Fibroblast of lung (primary cell): ENCODE data around the gene DGLUCY.

Source experiments
- EZH2 ChIP-seq: IDR thresholded peaks from 2 replicates; pipeline ENCODE4 v1.5.1; 2012; ENCODE audit warnings: low read length, control low read depth, mild to moderate bottlenecking; ENCODE audit errors: missing control alignments
- TF ChIP-seq, protein P1 (sequence below), 2 donors: IDR thresholded peaks in 1 of 2; conservative IDR thresholded peaks in 1 of 2; 1 replicate in 1 of 2; 2 replicates in 1 of 2; pipeline ENCODE4 v1.5.1; 2011 to 2012; ENCODE audit warnings: low read length in 2 of 2, control low read depth in 1 of 2, inconsistent platforms in 1 of 2, low read depth in 1 of 2, mild to moderate bottlenecking in 1 of 2

DNA sequence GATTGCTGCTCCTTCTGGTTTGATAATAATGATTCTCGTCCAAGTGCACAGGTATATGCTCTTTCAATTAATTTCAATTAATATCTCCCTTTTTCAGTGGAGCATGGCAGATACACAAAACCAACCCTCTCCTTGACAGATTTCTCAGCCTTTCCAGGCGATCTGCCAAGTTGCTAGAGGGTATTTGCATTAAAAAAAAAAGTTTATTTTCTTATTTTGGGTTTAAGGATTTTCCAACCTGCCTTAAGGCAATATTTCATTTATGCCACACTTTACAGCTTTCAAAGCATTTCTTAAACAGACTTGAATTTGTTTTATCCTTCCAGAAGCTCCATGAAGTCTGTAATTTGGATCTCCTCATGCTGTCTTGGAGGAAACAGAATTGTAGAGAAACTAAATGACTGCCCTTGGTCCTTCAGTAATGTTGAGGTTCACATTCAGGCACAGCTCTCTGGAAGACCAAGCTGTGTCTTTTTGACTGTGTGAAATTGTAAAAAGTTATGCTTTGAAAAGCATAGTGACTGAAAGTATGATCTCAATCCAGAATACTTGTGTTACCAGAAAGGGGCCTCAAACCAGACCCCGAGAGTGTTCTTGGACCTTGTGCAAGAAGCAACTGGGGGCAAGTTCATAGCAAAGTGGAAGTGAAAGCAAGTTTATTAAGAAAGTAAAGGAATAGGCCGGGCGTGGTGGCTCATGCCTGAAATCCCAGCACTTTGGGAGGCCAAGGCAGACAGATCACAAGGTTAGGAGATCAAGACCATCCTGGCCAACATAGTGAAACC lies 2.3 kb downstream of the DGLUCY start:
- TF ChIP-seq, protein P1, sequence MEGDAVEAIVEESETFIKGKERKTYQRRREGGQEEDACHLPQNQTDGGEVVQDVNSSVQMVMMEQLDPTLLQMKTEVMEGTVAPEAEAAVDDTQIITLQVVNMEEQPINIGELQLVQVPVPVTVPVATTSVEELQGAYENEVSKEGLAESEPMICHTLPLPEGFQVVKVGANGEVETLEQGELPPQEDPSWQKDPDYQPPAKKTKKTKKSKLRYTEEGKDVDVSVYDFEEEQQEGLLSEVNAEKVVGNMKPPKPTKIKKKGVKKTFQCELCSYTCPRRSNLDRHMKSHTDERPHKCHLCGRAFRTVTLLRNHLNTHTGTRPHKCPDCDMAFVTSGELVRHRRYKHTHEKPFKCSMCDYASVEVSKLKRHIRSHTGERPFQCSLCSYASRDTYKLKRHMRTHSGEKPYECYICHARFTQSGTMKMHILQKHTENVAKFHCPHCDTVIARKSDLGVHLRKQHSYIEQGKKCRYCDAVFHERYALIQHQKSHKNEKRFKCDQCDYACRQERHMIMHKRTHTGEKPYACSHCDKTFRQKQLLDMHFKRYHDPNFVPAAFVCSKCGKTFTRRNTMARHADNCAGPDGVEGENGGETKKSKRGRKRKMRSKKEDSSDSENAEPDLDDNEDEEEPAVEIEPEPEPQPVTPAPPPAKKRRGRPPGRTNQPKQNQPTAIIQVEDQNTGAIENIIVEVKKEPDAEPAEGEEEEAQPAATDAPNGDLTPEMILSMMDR (conservative IDR thresholded peaks at IDR 0.05 in 1 of 2, IDR thresholded peaks at IDR 0.05 in 1 of 2; ENCODE audit: low read depth in 1 of 2, low read length in 2 of 2) = no peak
- no peak for TF ChIP-seq EZH2
